ENCODE results near the gene SRI. TPM values are rescaled to one million over a fixed set of nuclear protein-coding genes. Genes with fewer than 3 reads are reported as not detected.
"Not testable (repeated sequence)": the region's sequence is repeated elsewhere in the genome, so short reads cannot be mapped to it uniquely, and the experiment has no call there.

The SRI gene
- total RNA-seq, 1 donor from 2014 or later = 105 TPM

GRCh38 chr7:88262562-88262961 is 42.7 kb upstream of the SRI start:
- H3K27ac Mint-ChIP-seq (ENCODE audit: unreplicated experiment) = no peak overlapping the region

GRCh38 chr7:88260719-88261118 is 40.9 kb upstream of the SRI start:
- Mint-ChIP-seq H3K27me3 (ENCODE audit: unreplicated experiment) (peaks cover 6% of the 10 kb centered on the region), H3K36me3 (ENCODE audit: unreplicated experiment) (no peaks in the 10 kb centered on the region), H3K4me1 (ENCODE audit: unreplicated experiment) (no peaks in the 10 kb centered on the region), H3K4me3 (ENCODE audit: unreplicated experiment) (no peak overlapping the region), H3K9me3 (ENCODE audit: unreplicated experiment) (no peaks in the 10 kb centered on the region), H3K27ac (ENCODE audit: unreplicated experiment) (no peak overlapping the region)
- DNase-seq (ENCODE audit: extremely low spot score, unreplicated experiment) = no peak
- no peak for TF ChIP-seq CTCF (IDR thresholded peaks at IDR 0.05)

More at GRCh38 chr7:88262562-88262961, 42.7 kb upstream of the SRI start:
- no peaks in the 10 kb centered on the region for H3K9me3 Mint-ChIP-seq (ENCODE audit: unreplicated experiment)
- H3K36me3 Mint-ChIP-seq (ENCODE audit: unreplicated experiment) = no peaks in the 10 kb centered on the region
- TF ChIP-seq CTCF (IDR thresholded peaks at IDR 0.05) = no peak
- DNase-seq (ENCODE audit: extremely low spot score, unreplicated experiment) = no peak
- no peak overlapping the region for H3K4me3 Mint-ChIP-seq (ENCODE audit: unreplicated experiment)
- H3K27me3 Mint-ChIP-seq (ENCODE audit: unreplicated experiment) = no peaks in the 10 kb centered on the region
- no peaks in the 10 kb centered on the region for H3K4me1 Mint-ChIP-seq (ENCODE audit: unreplicated experiment)

GRCh38 chr7:88259656-88260380 is 40.0 kb upstream of the SRI start:
- H3K4me1 Mint-ChIP-seq (ENCODE audit: unreplicated experiment) = no peaks in the 10 kb centered on the region
- H3K9me3 Mint-ChIP-seq (ENCODE audit: unreplicated experiment) = no peaks in the 10 kb centered on the region
- no peak for DNase-seq (ENCODE audit: extremely low spot score, unreplicated experiment)
- no peak overlapping the region for H3K4me3 Mint-ChIP-seq (ENCODE audit: unreplicated experiment)
- no peaks in the 10 kb centered on the region for H3K36me3 Mint-ChIP-seq (ENCODE audit: unreplicated experiment)
- H3K27ac Mint-ChIP-seq (ENCODE audit: unreplicated experiment) = no peak overlapping the region
- peaks cover 6% of the 10 kb centered on the region for H3K27me3 Mint-ChIP-seq (ENCODE audit: unreplicated experiment)
- no peak for TF ChIP-seq CTCF (IDR thresholded peaks at IDR 0.05)

GRCh38 chr7:88258296-88258695 is 38.5 kb upstream of the SRI start:
- DNase-seq (ENCODE audit: extremely low spot score, unreplicated experiment); H3K4me3 Mint-ChIP-seq (ENCODE audit: unreplicated experiment); H3K36me3 Mint-ChIP-seq (ENCODE audit: unreplicated experiment); H3K27ac Mint-ChIP-seq (ENCODE audit: unreplicated experiment); H3K27me3 Mint-ChIP-seq (ENCODE audit: unreplicated experiment); H3K4me1 Mint-ChIP-seq (ENCODE audit: unreplicated experiment): not testable (repeated sequence)
- peaks cover 15% of the 10 kb centered on the region for H3K9me3 Mint-ChIP-seq (ENCODE audit: unreplicated experiment)

GRCh38 chr7:88256906-88257305 is 37.1 kb upstream of the SRI start:
- TF ChIP-seq CTCF (IDR thresholded peaks at IDR 0.05) = no peak
- Mint-ChIP-seq H3K36me3 (ENCODE audit: unreplicated experiment) (no peaks in the 10 kb centered on the region), H3K27ac (ENCODE audit: unreplicated experiment) (no peak overlapping the region), H3K4me3 (ENCODE audit: unreplicated experiment) (no peak overlapping the region), H3K9me3 (ENCODE audit: unreplicated experiment) (peaks cover 16% of the 10 kb centered on the region), H3K4me1 (ENCODE audit: unreplicated experiment) (no peaks in the 10 kb centered on the region), H3K27me3 (ENCODE audit: unreplicated experiment) (peaks cover 6% of the 10 kb centered on the region)
- DNase-seq (ENCODE audit: extremely low spot score, unreplicated experiment) = no peak

Measured in osteocyte (in vitro differentiated cells).